K562 (cell line): ENCODE results near the gene STAT6. TPM values are rescaled to one million over a fixed set of nuclear protein-coding genes. Genes with fewer than 3 reads are reported as not detected.

ENCODE experiments used
- ATAC-seq: fragments of 200-7000 bp; cut with Tn5 transposase; 3 replicates; pipeline ENCODE4 v1.9.1; 2020; ENCODE audit warnings: moderate library complexity
- BruUV-seq: library from RNA; stranded (reverse); fragments of 400-500 nt; replicated peaks from 2 replicates; lab custom pipeline; 2021; lab: Mats Ljungman, UMichigan
- CTCF ChIA-PET: fragments of 300-600 bp; formaldehyde crosslinking; extraction: SDS; loops from one replicate; lab custom pipeline; 2021; ENCODE audit warnings: low intra/inter-chr PET ratio; lab: Yijun Ruan, JAX
- POLR2A ChIA-PET: fragments of 300-600, 350-650 bp; sonication (Branson Sonifier 250); formaldehyde crosslinking; extraction: SDS; loops from one replicate; lab custom pipeline; 2021; ENCODE audit warnings: antibody characterized with exemption, inconsistent platforms; lab: Yijun Ruan, JAX
- DNase-seq, 4 experiments: peaks; one replicate each; pipeline versions ENCODE4 v3.0.0 to v3.0.0-alpha.2; 2011 to 2018; ENCODE audit warnings: low spot score in 3 of 4, mixed read lengths in 3 of 4; ENCODE audit errors: extremely low read depth in 1 of 4
- FAIRE-seq: peaks from 2 replicates; lab custom pipeline; 2011; peaks lifted over from hg19 to GRCh38; lab: Jason Lieb, UNC
- H2AFZ ChIP-seq: 2 replicates; pipeline ENCODE4 v1.6.0; 2011; ENCODE audit warnings: low read depth, low read length, control low read depth, inconsistent platforms
- H3K27ac ChIP-seq: fragments of 200-600 bp; 3 replicates; pipeline ENCODE4 v1.8.0; 2011; ENCODE audit warnings: low read depth, mild to moderate bottlenecking, control low read depth, inconsistent platforms, low read length, moderate library complexity, mixed read lengths; ENCODE audit errors: extremely low read depth
- H3K27me3 ChIP-seq, 2 experiments: fragments of 300-600 bp in 1 of 2; 2 replicates in 1 of 2; 3 replicates in 1 of 2; pipeline versions ENCODE4 v1.6.0 to v1.8.0; 2011; ENCODE audit warnings: inconsistent platforms in 2 of 2, low read length in 2 of 2, mild to moderate bottlenecking in 1 of 2, mixed read lengths in 1 of 2, moderate library complexity in 1 of 2; ENCODE audit not compliant: control insufficient read depth in 2 of 2, insufficient read depth in 2 of 2
- H3K36me3 ChIP-seq: fragments of 300-600 bp; 3 replicates; pipeline ENCODE4 v1.8.0; 2011; ENCODE audit warnings: mild to moderate bottlenecking, low read length, inconsistent platforms; ENCODE audit not compliant: control insufficient read depth, insufficient read depth
- H3K4me1 ChIP-seq, 2 experiments: fragments of 200-600 bp in 1 of 2; replicated peaks in 1 of 2; 2 replicates in 1 of 2; 3 replicates in 1 of 2; pipeline versions ENCODE4 v1.5.1 to v1.8.0; 2011; ENCODE audit warnings: inconsistent platforms in 2 of 2, low read length in 2 of 2, mild to moderate bottlenecking in 1 of 2, mixed read lengths in 1 of 2, moderate library complexity in 1 of 2; ENCODE audit not compliant: control insufficient read depth in 2 of 2, insufficient read depth in 2 of 2
- H3K4me2 ChIP-seq: 2 replicates; pipeline ENCODE4 v1.6.1; 2011; ENCODE audit warnings: low read length, control low read depth, inconsistent platforms, mixed read lengths; ENCODE audit not compliant: insufficient read depth
- H3K4me3 ChIP-seq: fragments of 200-600 bp; sonication (generic), shearing (Covaris generic); 2 replicates; pipeline ENCODE4 v1.5.1; 2016; ENCODE audit warnings: control low read depth, inconsistent platforms
- H3K79me2 ChIP-seq: fragments of 200-600 bp; 3 replicates; pipeline ENCODE4 v1.8.0; 2011; ENCODE audit warnings: low read length, inconsistent platforms; ENCODE audit not compliant: control insufficient read depth, insufficient read depth
- H3K9ac ChIP-seq, 2 experiments: 2 replicates each; pipeline versions ENCODE4 v1.6.0 to v1.6.1; 2011; ENCODE audit warnings: low read depth in 2 of 2, low read length in 2 of 2, control low read depth in 1 of 2, inconsistent platforms in 1 of 2, mild to moderate bottlenecking in 1 of 2, mixed read lengths in 1 of 2; ENCODE audit not compliant: insufficient read depth in 1 of 2
- H3K9me1 ChIP-seq: one replicate; pipeline ENCODE4 v1.6.0; 2011; ENCODE audit warnings: inconsistent platforms, mild to moderate bottlenecking, low read length, moderate library complexity; ENCODE audit not compliant: control insufficient read depth, insufficient read depth
- H3K9me3 ChIP-seq: replicated peaks from 2 replicates; pipeline ENCODE4 v1.5.1; 2011; ENCODE audit warnings: low read depth, low read length, inconsistent platforms; ENCODE audit not compliant: control insufficient read depth, insufficient read depth
- H4K20me1 ChIP-seq: replicated peaks from 2 replicates; pipeline ENCODE4 v1.6.1; 2011; ENCODE audit warnings: low read length, inconsistent platforms, mixed read lengths; ENCODE audit not compliant: control insufficient read depth, insufficient read depth
- EGR1 ChIP-seq: fragments of 450-650 bp; conservative IDR thresholded peaks from 2 replicates; pipeline ENCODE4 v1.6.1; 2017; ENCODE audit warnings: mild to moderate bottlenecking
- GTF2E2 ChIP-seq: fragments of 200-800 bp; sonication (Bioruptor generic); IDR thresholded peaks from 2 replicates; pipeline ENCODE4 v1.6.1; 2016; ENCODE audit warnings: missing genetic modification characterization, missing compliant biosample characterization
- HBP1 ChIP-seq: fragments of 450-650 bp; formaldehyde crosslinking; IDR thresholded peaks from 2 replicates; pipeline ENCODE4 v1.4.0; 2022; ENCODE audit warnings: missing genetic modification characterization
- MIER1 ChIP-seq: fragments of 450-650 bp; IDR thresholded peaks from 2 replicates; pipeline ENCODE4 v1.6.1; 2016; ENCODE audit warnings: antibody characterized with exemption, mild to moderate bottlenecking, low read depth
- NR4A1 ChIP-seq, 2 experiments: fragments of 250-450 bp in 1 of 2; fragments of 450-650 bp in 1 of 2; sonication (Bioruptor Pico) in 1 of 2; IDR thresholded peaks; 2 replicates each; pipeline versions ENCODE4 v1.4.0 to v1.6.1; 2016 to 2020; ENCODE audit warnings: mild to moderate bottlenecking in 2 of 2, missing compliant biosample characterization in 1 of 2, missing genetic modification characterization in 1 of 2, moderate library complexity in 1 of 2
- POLR2AphosphoS5 ChIP-seq: IDR thresholded peaks from 2 replicates; pipeline ENCODE4 v1.6.1; 2011; ENCODE audit warnings: mild to moderate bottlenecking, low read depth, low read length, moderate library complexity; ENCODE audit not compliant: control insufficient read depth, insufficient read depth
- POLR2G ChIP-seq: fragments of 200-400 bp; formaldehyde crosslinking; IDR thresholded peaks from 2 replicates; pipeline ENCODE4 v1.6.1; 2017; ENCODE audit warnings: low read depth, mild to moderate bottlenecking, antibody characterized with exemption, low read length, moderate library complexity
- RBFOX2 ChIP-seq: fragments of 200-400 bp; formaldehyde crosslinking; IDR thresholded peaks from 2 replicates; pipeline ENCODE4 v1.6.1; 2017; ENCODE audit warnings: low read depth, mild to moderate bottlenecking, low read length, moderate library complexity
- SMARCA5 ChIP-seq: fragments of 450-650 bp; IDR thresholded peaks from 2 replicates; pipeline ENCODE4 v1.6.1; 2016
- SUPT5H ChIP-seq: fragments of 450-650 bp; IDR thresholded peaks from 2 replicates; pipeline ENCODE4 v1.6.1; 2016
- THRA ChIP-seq: fragments of 450-650 bp; IDR thresholded peaks from 2 replicates; pipeline ENCODE4 v1.6.1; 2017; ENCODE audit warnings: mild to moderate bottlenecking, moderate library complexity
- ZBTB7A ChIP-seq: IDR thresholded peaks from 2 replicates; pipeline ENCODE4 v1.6.1; 2011; ENCODE audit warnings: low read depth, mild to moderate bottlenecking, low read length, moderate library complexity, borderline replicate concordance; ENCODE audit not compliant: control insufficient read depth
- ZNF133 ChIP-seq: fragments of 250-450 bp; sonication (Bioruptor Pico); IDR thresholded peaks from 2 replicates; pipeline ENCODE4 v1.4.0; 2020; ENCODE audit warnings: mild to moderate bottlenecking
- ZNF740 ChIP-seq, 3 experiments: fragments of 200-800 bp in 1 of 3; sonication (Bioruptor generic) in 1 of 3; sonication (generic) in 1 of 3; formaldehyde crosslinking in 1 of 3; IDR thresholded peaks; 2 replicates each; pipeline versions ENCODE4 v1.6.1 to v1.8.0; 2016 to 2022; ENCODE audit warnings: mild to moderate bottlenecking in 2 of 3, missing compliant biosample characterization in 2 of 3, missing genetic modification characterization in 2 of 3, missing genetic modification reagents in 1 of 3
- WGBS: fragments of 100-300 bp; shearing (Covaris generic); methylation state at CpG from one replicate; pipeline ENCODE4 v1.1.6; 2016; ENCODE audit warnings: low coverage, mixed read lengths; ENCODE audit not compliant: insufficient coverage; ENCODE audit errors: missing lambda C conversion rate; 5-methylcytosine and 5-hydroxymethylcytosine counted together
- in situ Hi-C: fragments of 300-500 bp; cut with MboI; formaldehyde crosslinking; loops from 4 replicates; pipeline ENCODE4 v1.15.0; 2018; ENCODE audit warnings: inconsistent platforms, mixed read lengths
- intact Hi-C: fragments of 100-400 bp; cut with micrococcal nuclease; formaldehyde crosslinking; loops from 2 replicates; pipeline ENCODE4 v1.14.2; 2022
- polyA plus RNA-seq, 8 experiments: library from polyadenylated mRNA; depleted of rRNA in 4 of 8; stranded (reverse) in 5 of 8; unstranded in 3 of 8; fragments of >200 nt; fragmentation: Nextera tagmentation in 2 of 8; fragmentation: Illumina TruSeq in 1 of 8; extraction: Ambion mirVana in 2 of 8; extraction: Trizol in 1 of 8; gene quantifications; 2 replicates each; pipeline versions ENCODE4 v1.2.1 to v1.2.3, GENCODE V29; 2011 to 2014; ENCODE audit warnings: inconsistent platforms in 1 of 8, missing spikeins in 1 of 8
- total RNA-seq, 7 experiments: library from RNA; depleted of rRNA in 6 of 7; stranded (reverse); fragments of >200 nt in 6 of 7; fragmentation: Illumina TruSeq in 2 of 7; extraction: Trizol in 2 of 7; gene quantifications; 2 replicates each; pipeline versions ENCODE4 v1.2.1 to v1.2.3, GENCODE V29; 2011 to 2021; ENCODE audit warnings: low replicate concordance in 1 of 7

STAT6 gene
- total and polyA plus RNA-seq, 9 of the 15 experiments (the other 6 are each of a cell fraction or from before 2014, with no cell fraction given) = 2.4 to 49.5 (median 26.5) TPM

GRCh38 chr12:57094208-57095160, 16.7 kb downstream of the STAT6 start:
- no TSS peak for BruUV-seq
- H3K36me3 ChIP-seq = peaks cover 80% of the 10 kb centered on the region
- in situ Hi-C loops (no loop called here), intact Hi-C loops (no loop called here)
- no peaks in the 10 kb centered on the region for H3K9me1 ChIP-seq
- peaks cover 42 to 65% of the 10 kb centered on the region in 2 experiments for H3K4me1 ChIP-seq
- H4K20me1 ChIP-seq = peaks cover 5% of the 10 kb centered on the region
- ATAC-seq = no peak
- H3K4me3 ChIP-seq = no peak overlapping the region
- H2AFZ ChIP-seq = no peak overlapping the region
- no peak for FAIRE-seq
- no peaks in the 10 kb centered on the region; a peak in 1 of 5 replicates for H3K27me3 ChIP-seq
- DNase-seq = no peak
- WGBS = 88% methylated on average over 11 of the region's 15 CpGs
- CTCF ChIA-PET = interaction anchor here (0.7 to 3.0 kb wide), 2 partner anchors 22 to 25 kb away, joined by 3 to 27 read pairs; no protein-coding TSS in a partner anchor
- H3K9me3 ChIP-seq = no peaks in the 10 kb centered on the region
- H3K9ac ChIP-seq = peak overlapping the region; percentile 33 to 84; a peak in 3 of 4 replicates
- H3K79me2 ChIP-seq = peaks cover 33% of the 10 kb centered on the region
- H3K4me2 ChIP-seq = peak overlapping the region; percentile 51
- H3K27ac ChIP-seq = peak overlapping the region; percentile 62; the same call in 2 of the 3 replicates
- POLR2A ChIA-PET = interaction anchor here (0.6 to 4.3 kb wide), 4 partner anchors 16 to 146 kb away, joined by 3 to 18 read pairs (median 6); partner anchors contain the start of genes NEMP1 and STAT6
- TF ChIP-seq SUPT5H = 0 out of 2 replicates have a peak, but pooled peaks have one; percentile 27
- TF ChIP-seq NR4A1 (CRISPR knock-in tag; IDR thresholded peaks at IDR 0.05) = no peak
- no peak for TF ChIP-seq NR4A1 (tag; IDR thresholded peaks at IDR 0.05)
- TF ChIP-seq RBFOX2 = peak; percentile 55
- TF ChIP-seq GTF2E2 (tag) = no peak
- TF ChIP-seq POLR2AphosphoS5 = peak; percentile 51; the same call in 1 of the 2 replicates
- TF ChIP-seq ZBTB7A = peak; percentile 45; the same call in 1 of the 2 replicates
- TF ChIP-seq THRA = no peak
- TF ChIP-seq EGR1 = peak; percentile 52; the same call in 1 of the 2 replicates
- peak; percentile 32; the same call in 1 of the 2 replicates for TF ChIP-seq POLR2G
- TF ChIP-seq SMARCA5 = no peak
- peak; percentile 35; the same call in 1 of the 2 replicates for TF ChIP-seq HBP1
- TF ChIP-seq ZNF133 (CRISPR knock-in tag) = no peak
- peak; percentile 30; the same call in 1 of the 2 replicates for TF ChIP-seq ZNF740 (CRISPR knock-in tag; IDR thresholded peaks at IDR 0.05)
- TF ChIP-seq ZNF740 (tag; IDR thresholded peaks at IDR 0.05) = no peak
- TF ChIP-seq MIER1 = no peak
